CD8-positive, alpha-beta memory T cell (primary cell): ENCODE measurements around the gene SLC22A23. TPM values are rescaled to one million over a fixed set of nuclear protein-coding genes. Genes with fewer than 3 reads are reported as not detected.

Experiments
- CTCF ChIA-PET: fragments of 350-600 bp; sonication (Branson Sonifier 250); formaldehyde crosslinking; loops from one replicate; lab custom pipeline; 2021; ENCODE audit warnings: antibody characterized with exemption; lab: Charles Lee
- POLR2A ChIA-PET: fragments of 350-600 bp; sonication (Branson Sonifier 250); formaldehyde crosslinking; loops from one replicate; lab custom pipeline; 2021; ENCODE audit warnings: antibody characterized with exemption; lab: Charles Lee
- DNase-seq, 5 donors: peaks; one replicate each; pipeline versions ENCODE4 v3.0.0 to v3.0.0-alpha.2; 2020 to 2022; ENCODE audit warnings: mixed read lengths in 1 of 5
- H3K27ac ChIP-seq: one replicate; pipeline ENCODE4 v1.7.0; 2013; ENCODE audit warnings: low read depth, mild to moderate bottlenecking, low read length, moderate library complexity
- H3K27me3 ChIP-seq: 2 replicates; pipeline ENCODE4 v1.7.0; 2013; ENCODE audit warnings: low read length, mild to moderate bottlenecking; ENCODE audit not compliant: insufficient read depth, poor library complexity, severe bottlenecking
- H3K36me3 ChIP-seq: 2 replicates; pipeline ENCODE4 v1.7.0; 2013; ENCODE audit warnings: mild to moderate bottlenecking, low read length, moderate library complexity; ENCODE audit not compliant: insufficient read depth
- H3K4me1 ChIP-seq: 2 replicates; pipeline ENCODE4 v1.7.0; 2013; ENCODE audit warnings: mild to moderate bottlenecking, low read length, moderate library complexity; ENCODE audit not compliant: insufficient read depth
- H3K4me3 ChIP-seq: 2 replicates; pipeline ENCODE4 v1.7.0; 2013; ENCODE audit warnings: mild to moderate bottlenecking, low read length
- H3K9me3 ChIP-seq: 2 replicates; pipeline ENCODE4 v1.7.0; 2013; ENCODE audit warnings: mild to moderate bottlenecking, low read length
- H3K27ac Mint-ChIP-seq, 8 donors: one replicate each; pipeline ENCODE4 v1.8.0; 2020 to 2021; ENCODE audit warnings: mixed read lengths in 8 of 8, mild to moderate bottlenecking in 6 of 8, inconsistent platforms in 3 of 8, moderate library complexity in 3 of 8
- H3K27me3 Mint-ChIP-seq, 2 donors: one replicate each; pipeline ENCODE4 v1.8.0; 2020 to 2021; ENCODE audit warnings: mixed read lengths in 2 of 2, mild to moderate bottlenecking in 1 of 2, moderate library complexity in 1 of 2
- H3K36me3 Mint-ChIP-seq, 3 donors: one replicate each; pipeline ENCODE4 v1.8.0; 2020 to 2021; ENCODE audit warnings: mixed read lengths in 3 of 3, inconsistent platforms in 1 of 3, mild to moderate bottlenecking in 1 of 3
- H3K4me1 Mint-ChIP-seq, 3 donors: one replicate each; pipeline ENCODE4 v1.8.0; 2020 to 2021; ENCODE audit warnings: mixed read lengths in 3 of 3, inconsistent platforms in 1 of 3, mild to moderate bottlenecking in 1 of 3
- H3K4me3 Mint-ChIP-seq, 7 donors: one replicate each; pipeline ENCODE4 v1.8.0; 2020 to 2021; ENCODE audit warnings: mixed read lengths in 7 of 7, mild to moderate bottlenecking in 6 of 7, moderate library complexity in 4 of 7, inconsistent platforms in 2 of 7
- H3K9me3 Mint-ChIP-seq, 5 donors: one replicate each; pipeline ENCODE4 v1.8.0; 2020 to 2022; ENCODE audit warnings: mixed read lengths in 5 of 5, mild to moderate bottlenecking in 3 of 5, moderate library complexity in 2 of 5, inconsistent platforms in 1 of 5
- polyA plus RNA-seq: library from polyadenylated mRNA; unstranded; fragments of 300-500 nt; fragmentation: Illumina TruSeq; gene quantifications from one replicate; pipeline ENCODE4 v1.2.3, GENCODE V29; 2021
- total RNA-seq, 2 experiments: library from RNA; stranded (reverse); gene quantifications; one replicate each; pipeline ENCODE4 v1.2.3, GENCODE V29; 2021

The SLC22A23 gene
- total and polyA plus RNA-seq, 3 experiments from 2014 or later: 0.39 to 0.78 (median 0.47) TPM

GRCh38 chr6:3433005-3433404 lies 23.8 kb downstream of the SLC22A23 start:
- DNase-seq: no peak
- peaks cover 5 to 30% of the 10 kb centered on the region in 2 donors for H3K27me3 Mint-ChIP-seq
- peaks cover 0 to 3% (median 0%) of the 10 kb centered on the region in 3 donors for H3K36me3 Mint-ChIP-seq
- no peak overlapping the region for H3K27ac ChIP-seq
- H3K4me3 Mint-ChIP-seq: no peak overlapping the region
- no peaks in the 10 kb centered on the region for H3K9me3 Mint-ChIP-seq
- H3K4me1 ChIP-seq: no peaks in the 10 kb centered on the region
- no peak overlapping the region for H3K4me3 ChIP-seq
- no peaks in the 10 kb centered on the region for H3K27me3 ChIP-seq
- ChIA-PET CTCF (interaction anchor here (1.3 to 1.4 kb wide), 2 partner anchors 10 to 22 kb away, joined by 3 to 4 read pairs; no protein-coding TSS in a partner anchor), POLR2A (no interaction called here)
- no peaks in the 10 kb centered on the region for H3K9me3 ChIP-seq
- no peaks in the 10 kb centered on the region for H3K36me3 ChIP-seq
- H3K27ac Mint-ChIP-seq: no peak overlapping the region
- no peaks in the 10 kb centered on the region for H3K4me1 Mint-ChIP-seq

DNA sequence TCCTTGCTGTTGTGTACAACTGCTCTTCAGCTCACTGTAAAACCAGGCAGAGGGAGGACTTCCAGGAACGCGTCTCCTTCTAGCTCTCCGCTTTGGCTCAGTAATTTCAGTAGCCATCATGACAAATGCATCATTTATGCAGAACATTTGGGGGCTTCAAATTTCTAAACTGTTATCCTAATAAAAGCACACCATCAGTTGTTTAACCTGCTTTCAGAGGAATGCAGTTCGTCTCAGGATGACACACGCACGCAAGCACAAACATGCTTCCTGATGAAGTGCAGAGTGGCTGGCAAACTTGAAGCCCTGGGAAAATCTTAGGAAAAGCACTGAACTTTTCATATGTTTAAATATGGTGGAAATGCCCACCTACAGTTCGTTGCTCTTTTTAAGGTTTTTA lies 24.4 kb downstream of the SLC22A23 start:
- no peak overlapping the region for H3K4me3 ChIP-seq
- no peak for DNase-seq
- H3K36me3 ChIP-seq: no peaks in the 10 kb centered on the region
- Mint-ChIP-seq H3K9me3 (no peaks in the 10 kb centered on the region), H3K27ac (no peak overlapping the region), H3K36me3 (peaks cover 0 to 3% (median 0%) of the 10 kb centered on the region in 3 donors), H3K4me1 (no peaks in the 10 kb centered on the region), H3K27me3 (peaks cover 11 to 27% of the 10 kb centered on the region in 2 donors), H3K4me3 (no peak overlapping the region)
- H3K27ac ChIP-seq: no peak overlapping the region
- H3K27me3 ChIP-seq: no peaks in the 10 kb centered on the region
- no peaks in the 10 kb centered on the region for H3K9me3 ChIP-seq
- H3K4me1 ChIP-seq: no peaks in the 10 kb centered on the region
- POLR2A ChIA-PET: no interaction called here
- CTCF ChIA-PET: interaction anchor here (1.4 kb wide), 1 partner anchor 21 kb away, joined by 3 read pairs; no protein-coding TSS in a partner anchor

- H3K9me3 Mint-ChIP-seq: no peaks in the 10 kb centered on the region
- Histone ChIP-seq H3K36me3 (no peaks in the 10 kb centered on the region), H3K27ac (no peak overlapping the region), H3K4me3 (no peak overlapping the region), H3K9me3 (no peaks in the 10 kb centered on the region), H3K4me1 (no peaks in the 10 kb centered on the region), H3K27me3 (no peaks in the 10 kb centered on the region)
- ChIA-PET CTCF (no interaction called here), POLR2A (no interaction called here)
- peaks cover 14 to 27% of the 10 kb centered on the region in 2 donors for H3K27me3 Mint-ChIP-seq
- no peak overlapping the region for H3K27ac Mint-ChIP-seq
- H3K4me1 Mint-ChIP-seq: no peaks in the 10 kb centered on the region
- H3K4me3 Mint-ChIP-seq: no peak overlapping the region
- DNase-seq: no peak
- peaks cover 0 to 3% (median 0%) of the 10 kb centered on the region in 3 donors for H3K36me3 Mint-ChIP-seq
These were observed 24.9 kb downstream of the SLC22A23 start for GRCh38 chr6:3431994-3432393.

GRCh38 chr6:3429211-3429610 lies 27.6 kb downstream of the SLC22A23 start:
- CTCF ChIA-PET: no interaction called here
- H3K4me1 ChIP-seq: no peaks in the 10 kb centered on the region
- H3K27me3 ChIP-seq: no peaks in the 10 kb centered on the region
- Mint-ChIP-seq H3K4me1 (no peaks in the 10 kb centered on the region), H3K36me3 (no peaks in the 10 kb centered on the region), H3K27me3 (peaks cover 14 to 30% of the 10 kb centered on the region in 2 donors), H3K9me3 (no peaks in the 10 kb centered on the region), H3K27ac (no peak overlapping the region), H3K4me3 (no peak overlapping the region)
- POLR2A ChIA-PET: no interaction called here
- DNase-seq: no peak
- H3K4me3 ChIP-seq: no peak overlapping the region
- H3K36me3 ChIP-seq: no peaks in the 10 kb centered on the region
- H3K27ac ChIP-seq: no peak overlapping the region
- H3K9me3 ChIP-seq: no peaks in the 10 kb centered on the region

DNA sequence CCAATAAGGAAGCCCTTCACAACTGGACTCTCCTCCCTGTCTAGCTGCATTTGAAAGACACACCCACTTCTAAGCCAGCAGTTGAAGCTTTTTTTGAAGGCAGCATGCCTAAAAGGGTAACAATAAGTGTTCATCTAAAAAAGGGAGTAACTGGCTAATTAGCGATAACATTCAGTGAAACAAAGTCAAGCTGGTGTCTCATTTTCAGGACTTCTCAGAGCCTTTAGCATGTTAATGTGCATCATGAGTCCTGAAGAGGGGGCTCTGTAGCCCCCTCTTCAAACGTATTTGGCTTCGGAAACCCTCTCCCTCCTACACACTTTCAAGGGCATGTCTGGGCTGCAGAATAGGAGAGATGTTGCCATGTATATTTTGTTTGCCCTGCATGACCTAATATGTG lies 28.1 kb downstream of the SLC22A23 start:
- Mint-ChIP-seq H3K27ac (no peak overlapping the region), H3K27me3 (peaks cover 14 to 33% of the 10 kb centered on the region in 2 donors), H3K4me1 (no peaks in the 10 kb centered on the region), H3K4me3 (no peak overlapping the region), H3K36me3 (no peaks in the 10 kb centered on the region), H3K9me3 (no peaks in the 10 kb centered on the region)
- ChIA-PET CTCF (no interaction called here), POLR2A (no interaction called here)
- DNase-seq: no peak
- Histone ChIP-seq H3K27ac (no peak overlapping the region), H3K27me3 (no peaks in the 10 kb centered on the region), H3K4me3 (no peak overlapping the region), H3K4me1 (no peaks in the 10 kb centered on the region), H3K36me3 (no peaks in the 10 kb centered on the region), H3K9me3 (no peaks in the 10 kb centered on the region)

- Histone ChIP-seq H3K36me3 (no peaks in the 10 kb centered on the region), H3K9me3 (no peaks in the 10 kb centered on the region), H3K4me3 (no peak overlapping the region), H3K27me3 (no peaks in the 10 kb centered on the region), H3K4me1 (no peaks in the 10 kb centered on the region), H3K27ac (no peak overlapping the region)
- H3K4me1 Mint-ChIP-seq: no peaks in the 10 kb centered on the region
- no peaks in the 10 kb centered on the region for H3K9me3 Mint-ChIP-seq
- H3K27ac Mint-ChIP-seq: no peak overlapping the region
- DNase-seq: no peak
- no peak overlapping the region for H3K4me3 Mint-ChIP-seq
- peaks cover 14 to 35% of the 10 kb centered on the region in 2 donors for H3K27me3 Mint-ChIP-seq
- CTCF ChIA-PET: no interaction called here
- POLR2A ChIA-PET: no interaction called here
- no peaks in the 10 kb centered on the region for H3K36me3 Mint-ChIP-seq
These were observed 28.6 kb downstream of the SLC22A23 start for GRCh38 chr6:3428247-3428646.

DNA sequence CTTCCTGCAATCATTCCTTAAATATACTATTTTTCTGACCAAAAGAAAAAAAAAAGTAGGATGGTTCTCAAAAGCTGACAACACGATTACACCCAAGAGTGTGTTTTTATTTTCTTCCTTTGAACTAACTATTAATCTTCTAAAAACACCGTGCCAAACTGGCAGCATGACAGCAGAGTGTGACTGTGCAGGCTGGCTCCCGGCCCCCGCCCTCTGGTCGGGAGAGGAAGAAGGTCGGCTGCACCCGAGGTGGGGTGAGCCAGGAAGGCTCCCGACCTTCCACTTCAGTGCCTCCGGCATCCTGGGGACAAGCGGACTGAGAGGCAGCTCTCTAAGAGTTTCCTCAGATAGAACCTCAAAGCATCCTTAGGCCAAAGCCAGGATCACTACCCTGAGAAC lies 29.2 kb downstream of the SLC22A23 start:
- Mint-ChIP-seq H3K27ac (no peak overlapping the region), H3K4me1 (no peaks in the 10 kb centered on the region), H3K27me3 (peaks cover 16 to 37% of the 10 kb centered on the region in 2 donors), H3K36me3 (no peaks in the 10 kb centered on the region), H3K9me3 (no peaks in the 10 kb centered on the region), H3K4me3 (no peak overlapping the region)
- POLR2A ChIA-PET: no interaction called here
- CTCF ChIA-PET: no interaction called here
- no peaks in the 10 kb centered on the region for H3K27me3 ChIP-seq
- DNase-seq: no peak
- no peak overlapping the region for H3K4me3 ChIP-seq
- no peaks in the 10 kb centered on the region for H3K36me3 ChIP-seq
- no peak overlapping the region for H3K27ac ChIP-seq
- H3K9me3 ChIP-seq: no peaks in the 10 kb centered on the region
- no peaks in the 10 kb centered on the region for H3K4me1 ChIP-seq

DNA sequence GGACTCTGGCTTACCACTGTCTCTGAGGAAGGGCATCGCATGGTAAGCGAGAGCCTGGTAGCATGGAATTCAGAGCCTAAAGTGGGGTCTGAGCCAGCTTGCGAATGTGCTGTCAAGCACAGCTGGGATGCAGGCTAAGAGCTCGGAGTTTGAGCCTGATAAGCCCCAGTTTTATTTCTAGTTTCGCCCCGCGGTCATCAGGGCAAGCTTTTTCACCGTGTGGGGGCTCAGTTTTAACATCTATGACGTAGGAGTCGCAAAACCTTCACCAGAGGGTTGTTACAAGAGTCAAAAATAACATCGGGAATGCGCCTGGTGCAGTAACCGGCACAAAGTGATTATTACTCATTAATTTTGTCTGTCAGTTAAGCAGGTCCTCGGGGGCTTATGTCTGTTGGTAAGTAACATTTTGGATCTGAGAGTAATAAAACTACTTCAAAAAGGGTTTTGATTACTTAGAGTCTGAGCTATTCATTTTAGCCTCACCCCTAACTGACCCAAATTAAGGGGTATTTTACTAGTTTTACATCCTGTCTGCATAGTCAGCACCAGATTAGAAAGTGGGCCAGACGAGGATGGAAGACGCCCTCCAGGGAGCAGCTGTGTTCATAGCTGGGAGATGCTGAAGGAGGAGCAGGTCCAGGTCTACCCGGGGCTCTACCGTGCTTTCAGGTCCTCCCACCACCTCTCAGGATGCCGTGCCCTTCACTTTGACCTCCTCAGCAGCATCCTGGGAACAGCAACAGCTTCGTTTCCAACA lies 29.7 kb downstream of the SLC22A23 start:
- no peak overlapping the region for H3K27ac Mint-ChIP-seq
- no peak overlapping the region for H3K4me3 Mint-ChIP-seq
- Histone ChIP-seq H3K4me3 (no peak overlapping the region), H3K9me3 (no peaks in the 10 kb centered on the region), H3K4me1 (no peaks in the 10 kb centered on the region), H3K27ac (no peak overlapping the region), H3K27me3 (no peaks in the 10 kb centered on the region), H3K36me3 (no peaks in the 10 kb centered on the region)
- peaks cover 16 to 37% of the 10 kb centered on the region in 2 donors for H3K27me3 Mint-ChIP-seq
- no peak for DNase-seq
- ChIA-PET POLR2A (no interaction called here), CTCF (no interaction called here)
- no peaks in the 10 kb centered on the region for H3K4me1 Mint-ChIP-seq
- no peaks in the 10 kb centered on the region for H3K9me3 Mint-ChIP-seq
- H3K36me3 Mint-ChIP-seq: no peaks in the 10 kb centered on the region
